Keratinocyte (primary cell): ENCODE results near the gene ETF1. TPM values are rescaled to one million over a fixed set of nuclear protein-coding genes. Genes with fewer than 3 reads are reported as not detected.

Experiments used
- DNase-seq: peaks from one replicate; pipeline ENCODE4 v3.0.0-alpha.2; 2011; ENCODE audit warnings: low read depth, missing footprints, low spot score
- FAIRE-seq: peaks from 2 replicates; lab custom pipeline; 2011; peaks lifted over from hg19 to GRCh38; lab: Jason Lieb, UNC
- H2AFZ ChIP-seq: 2 replicates; pipeline ENCODE4 v1.6.0; 2012; ENCODE audit warnings: low read length, control low read depth, inconsistent platforms; ENCODE audit not compliant: control insufficient read depth
- H3K27ac ChIP-seq: 2 replicates; pipeline ENCODE4 v1.5.1; 2011; ENCODE audit warnings: low read length; ENCODE audit not compliant: control insufficient read depth, insufficient read depth
- H3K27me3 ChIP-seq: 3 replicates; pipeline ENCODE4 v1.6.0; 2011; ENCODE audit warnings: low read length; ENCODE audit not compliant: control insufficient read depth, insufficient read depth; ENCODE audit errors: extremely low read depth
- H3K36me3 ChIP-seq, 2 experiments: 2 replicates in 1 of 2; 3 replicates in 1 of 2; pipeline ENCODE4 v1.5.1; 2011; ENCODE audit warnings: low read length in 2 of 2, mild to moderate bottlenecking in 1 of 2; ENCODE audit not compliant: control insufficient read depth in 2 of 2, insufficient read depth in 2 of 2; ENCODE audit errors: extremely low read depth in 1 of 2
- H3K4me1 ChIP-seq: 3 replicates; pipeline ENCODE4 v1.5.1; 2011; ENCODE audit warnings: low read length; ENCODE audit not compliant: control insufficient read depth, insufficient read depth; ENCODE audit errors: extremely low read depth
- H3K4me2 ChIP-seq: 3 replicates; pipeline ENCODE4 v1.6.0; 2011; ENCODE audit warnings: low read depth, low read length; ENCODE audit not compliant: control insufficient read depth, insufficient read depth; ENCODE audit errors: extremely low read depth
- H3K4me3 ChIP-seq, 3 experiments: fragments of 200-600 bp in 1 of 3; sonication (generic) in 1 of 3; 2 replicates in 2 of 3; 3 replicates in 1 of 3; pipeline ENCODE4 v1.5.1; 2011 to 2016; ENCODE audit warnings: low read length in 3 of 3, mild to moderate bottlenecking in 3 of 3, control low read depth in 2 of 3, inconsistent platforms in 1 of 3, low read depth in 1 of 3, mixed read lengths in 1 of 3, mixed run types in 1 of 3, moderate library complexity in 1 of 3; ENCODE audit not compliant: control insufficient read depth in 2 of 3, insufficient read depth in 2 of 3; ENCODE audit errors: extremely low read depth in 1 of 3
- H3K79me2 ChIP-seq: 2 replicates; pipeline ENCODE4 v1.6.0; 2012; ENCODE audit warnings: low read length; ENCODE audit not compliant: control insufficient read depth, insufficient read depth
- H3K9ac ChIP-seq: 3 replicates; pipeline ENCODE4 v1.6.0; 2011; ENCODE audit warnings: low read length; ENCODE audit not compliant: control insufficient read depth, insufficient read depth; ENCODE audit errors: extremely low read depth
- H3K9me1 ChIP-seq: 3 replicates; pipeline ENCODE4 v1.6.0; 2011; ENCODE audit warnings: low read length; ENCODE audit not compliant: control insufficient read depth, insufficient read depth; ENCODE audit errors: extremely low read depth
- H3K9me3 ChIP-seq: 2 replicates; pipeline ENCODE4 v1.5.1; 2012; ENCODE audit warnings: low read depth, low read length; ENCODE audit not compliant: control insufficient read depth
- H4K20me1 ChIP-seq: 3 replicates; pipeline ENCODE4 v1.6.0; 2011; ENCODE audit warnings: low read length; ENCODE audit not compliant: control insufficient read depth, insufficient read depth; ENCODE audit errors: extremely low read depth
- EZH2 ChIP-seq: IDR thresholded peaks from one replicate; pipeline ENCODE4 v1.6.1; 2012; ENCODE audit warnings: inconsistent platforms, mild to moderate bottlenecking, low read length, moderate library complexity
- dilution Hi-C: fragments of 300-500 bp; cut with MboI; formaldehyde crosslinking; loops from one replicate; pipeline ENCODE4 v1.7.0; 2020; ENCODE audit warnings: low sequenced_read_pairs; ENCODE audit not compliant: extremely low pct_ligation_motif_present
- polyA plus RNA-seq, 5 experiments: library from polyadenylated mRNA; depleted of rRNA in 3 of 5; stranded (reverse) in 3 of 5; stranded (forward) in 1 of 5; unstranded in 1 of 5; fragments of >200 nt; gene quantifications; 1 replicate in 1 of 5; 2 replicates in 3 of 5; 3 replicates in 1 of 5; pipeline versions ENCODE4 v1.2.1 to v1.2.3, GENCODE V29; 2011 to 2012; ENCODE audit warnings: missing spikeins in 2 of 5, low read depth in 1 of 5, low replicate concordance in 1 of 5
- TF ChIP-seq, protein P1 (sequence below), 3 experiments: IDR thresholded peaks in 1 of 3; conservative IDR thresholded peaks in 1 of 3; optimal IDR thresholded peaks in 1 of 3; 2 replicates in 2 of 3; 3 replicates in 1 of 3; pipeline versions ENCODE3 to v1.5.1; 2011; ENCODE audit warnings: low read length in 3 of 3, mild to moderate bottlenecking in 3 of 3, moderate library complexity in 2 of 3, control low read depth in 1 of 3, inconsistent platforms in 1 of 3; ENCODE audit not compliant: insufficient read depth in 2 of 3; ENCODE audit errors: extremely low read depth in 1 of 3

Gene ETF1
- polyA plus RNA-seq, 1 donor (not counting 4 experiments of a cell fraction or from before 2014, with no cell fraction given) = 137 TPM

GRCh38 chr5:138542180-138542955, 668 bp downstream of the ETF1 start:
- Histone ChIP-seq H3K4me1 (peaks cover 46% of the 10 kb centered on the region), H3K4me3 (peak overlapping the region; percentile 90 to 97 (median 96)), H3K4me2 (peak overlapping the region; percentile 85), H3K9me1 (no peaks in the 10 kb centered on the region), H3K9me3 (no peaks in the 10 kb centered on the region), H3K79me2 (peaks cover 89% of the 10 kb centered on the region), H3K9ac (peak overlapping the region; percentile 100), H3K27ac (peak overlapping the region; percentile 100), H3K36me3 (peaks cover 3 to 7% of the 10 kb centered on the region in 2 experiments), H2AFZ (peak overlapping the region; percentile 43), H4K20me1 (peaks cover 26% of the 10 kb centered on the region), H3K27me3 (no peaks in the 10 kb centered on the region)
- no peak for TF ChIP-seq EZH2
- TF ChIP-seq, protein P1, sequence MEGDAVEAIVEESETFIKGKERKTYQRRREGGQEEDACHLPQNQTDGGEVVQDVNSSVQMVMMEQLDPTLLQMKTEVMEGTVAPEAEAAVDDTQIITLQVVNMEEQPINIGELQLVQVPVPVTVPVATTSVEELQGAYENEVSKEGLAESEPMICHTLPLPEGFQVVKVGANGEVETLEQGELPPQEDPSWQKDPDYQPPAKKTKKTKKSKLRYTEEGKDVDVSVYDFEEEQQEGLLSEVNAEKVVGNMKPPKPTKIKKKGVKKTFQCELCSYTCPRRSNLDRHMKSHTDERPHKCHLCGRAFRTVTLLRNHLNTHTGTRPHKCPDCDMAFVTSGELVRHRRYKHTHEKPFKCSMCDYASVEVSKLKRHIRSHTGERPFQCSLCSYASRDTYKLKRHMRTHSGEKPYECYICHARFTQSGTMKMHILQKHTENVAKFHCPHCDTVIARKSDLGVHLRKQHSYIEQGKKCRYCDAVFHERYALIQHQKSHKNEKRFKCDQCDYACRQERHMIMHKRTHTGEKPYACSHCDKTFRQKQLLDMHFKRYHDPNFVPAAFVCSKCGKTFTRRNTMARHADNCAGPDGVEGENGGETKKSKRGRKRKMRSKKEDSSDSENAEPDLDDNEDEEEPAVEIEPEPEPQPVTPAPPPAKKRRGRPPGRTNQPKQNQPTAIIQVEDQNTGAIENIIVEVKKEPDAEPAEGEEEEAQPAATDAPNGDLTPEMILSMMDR (optimal IDR thresholded peaks at IDR 0.05 in 1 of 3, IDR thresholded peaks at IDR 0.05 in 1 of 3, conservative IDR thresholded peaks at IDR 0.05 in 1 of 3; ENCODE audit: extremely low read depth in 1 of 3, insufficient read depth in 2 of 3, low read length in 3 of 3) = no peak
- FAIRE-seq = no peak
- DNase-seq = no peak
- dilution Hi-C loops = no loop called here

DNA sequence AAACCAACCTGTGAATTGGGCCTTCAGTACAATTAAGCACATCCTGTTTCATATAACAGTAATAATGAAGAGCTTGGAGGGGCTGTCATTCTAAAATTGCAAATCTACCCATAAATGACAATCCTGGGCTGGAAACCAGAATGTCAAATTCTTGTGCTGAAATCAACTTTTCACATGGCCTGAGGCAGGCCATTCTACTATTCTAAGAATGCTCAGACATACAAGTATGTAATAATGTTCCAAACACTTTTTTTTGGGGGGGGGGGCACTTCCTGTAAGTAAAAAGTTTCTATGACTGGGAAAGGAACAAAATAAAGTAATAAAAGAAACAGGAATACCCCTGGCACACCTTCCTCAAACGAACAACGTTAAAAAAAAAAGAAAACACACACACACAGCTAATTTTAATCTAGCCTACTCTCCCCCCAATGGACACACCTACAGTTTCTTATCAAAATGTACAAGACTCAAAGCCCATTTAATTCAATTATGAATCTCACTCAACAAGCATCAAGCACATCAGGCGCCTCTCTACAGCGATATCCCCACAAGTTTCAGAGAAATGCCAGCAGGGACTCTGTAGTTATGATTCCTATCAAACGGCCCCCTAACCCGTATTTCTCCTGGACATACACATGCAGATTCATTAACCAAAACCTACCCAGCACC, 1.4 kb downstream of the ETF1 start:
- Histone ChIP-seq H3K27me3 (no peaks in the 10 kb centered on the region), H4K20me1 (peaks cover 33% of the 10 kb centered on the region), H3K27ac (peak overlapping the region; percentile 100), H3K4me2 (peak overlapping the region; percentile 85), H3K9me1 (peaks cover 2% of the 10 kb centered on the region), H3K36me3 (peaks cover 3 to 14% of the 10 kb centered on the region in 2 experiments), H3K79me2 (peaks cover 89% of the 10 kb centered on the region), H2AFZ (no peak overlapping the region), H3K4me3 (peak overlapping the region; percentile 90 to 97 (median 96)), H3K9me3 (no peaks in the 10 kb centered on the region), H3K4me1 (peaks cover 46% of the 10 kb centered on the region), H3K9ac (peak overlapping the region; percentile 100)
- TF ChIP-seq EZH2 = no peak
- TF ChIP-seq, protein P1 (optimal IDR thresholded peaks at IDR 0.05 in 1 of 3, IDR thresholded peaks at IDR 0.05 in 1 of 3, conservative IDR thresholded peaks at IDR 0.05 in 1 of 3; ENCODE audit: extremely low read depth in 1 of 3, insufficient read depth in 2 of 3, low read length in 3 of 3) = no peak
- DNase-seq (no peak), FAIRE-seq (no peak)
- dilution Hi-C loops = no loop called here
